K562 (cell line): ENCODE measurements around the gene AGPAT2. TPM values are rescaled to one million over a fixed set of nuclear protein-coding genes. Genes with fewer than 3 reads are reported as not detected.
A peak's percentile ranks its signal among the peaks of the same experiment; 100 is the strongest.

Source experiments
- ATAC-seq: fragments of 200-7000 bp; cut with Tn5 transposase; 3 replicates; pipeline ENCODE4 v1.9.1; 2020; ENCODE audit warnings: moderate library complexity
- BruUV-seq: library from RNA; stranded (reverse); fragments of 400-500 nt; replicated peaks from 2 replicates; lab custom pipeline; 2021; lab: Mats Ljungman, UMichigan
- CTCF ChIA-PET: fragments of 300-600 bp; formaldehyde crosslinking; extraction: SDS; loops from one replicate; lab custom pipeline; 2021; ENCODE audit warnings: low intra/inter-chr PET ratio; lab: Yijun Ruan, JAX
- POLR2A ChIA-PET: fragments of 300-600, 350-650 bp; sonication (Branson Sonifier 250); formaldehyde crosslinking; extraction: SDS; loops from one replicate; lab custom pipeline; 2021; ENCODE audit warnings: antibody characterized with exemption, inconsistent platforms; lab: Yijun Ruan, JAX
- DNase-seq, 4 experiments: peaks; one replicate each; pipeline versions ENCODE4 v3.0.0 to v3.0.0-alpha.2; 2011 to 2018; ENCODE audit warnings: low spot score in 3 of 4, mixed read lengths in 3 of 4; ENCODE audit errors: extremely low read depth in 1 of 4
- FAIRE-seq: peaks from 2 replicates; lab custom pipeline; 2011; peaks lifted over from hg19 to GRCh38; lab: Jason Lieb, UNC
- H2AFZ ChIP-seq: 2 replicates; pipeline ENCODE4 v1.6.0; 2011; ENCODE audit warnings: low read depth, low read length, control low read depth, inconsistent platforms
- H3K27ac ChIP-seq: fragments of 200-600 bp; 3 replicates; pipeline ENCODE4 v1.8.0; 2011; ENCODE audit warnings: low read depth, mild to moderate bottlenecking, control low read depth, inconsistent platforms, low read length, moderate library complexity, mixed read lengths; ENCODE audit errors: extremely low read depth
- H3K27me3 ChIP-seq, 2 experiments: fragments of 300-600 bp in 1 of 2; 2 replicates in 1 of 2; 3 replicates in 1 of 2; pipeline versions ENCODE4 v1.6.0 to v1.8.0; 2011; ENCODE audit warnings: inconsistent platforms in 2 of 2, low read length in 2 of 2, mild to moderate bottlenecking in 1 of 2, mixed read lengths in 1 of 2, moderate library complexity in 1 of 2; ENCODE audit not compliant: control insufficient read depth in 2 of 2, insufficient read depth in 2 of 2
- H3K36me3 ChIP-seq: fragments of 300-600 bp; 3 replicates; pipeline ENCODE4 v1.8.0; 2011; ENCODE audit warnings: mild to moderate bottlenecking, low read length, inconsistent platforms; ENCODE audit not compliant: control insufficient read depth, insufficient read depth
- H3K4me1 ChIP-seq, 2 experiments: fragments of 200-600 bp in 1 of 2; replicated peaks in 1 of 2; 2 replicates in 1 of 2; 3 replicates in 1 of 2; pipeline versions ENCODE4 v1.5.1 to v1.8.0; 2011; ENCODE audit warnings: inconsistent platforms in 2 of 2, low read length in 2 of 2, mild to moderate bottlenecking in 1 of 2, mixed read lengths in 1 of 2, moderate library complexity in 1 of 2; ENCODE audit not compliant: control insufficient read depth in 2 of 2, insufficient read depth in 2 of 2
- H3K4me2 ChIP-seq: 2 replicates; pipeline ENCODE4 v1.6.1; 2011; ENCODE audit warnings: low read length, control low read depth, inconsistent platforms, mixed read lengths; ENCODE audit not compliant: insufficient read depth
- H3K4me3 ChIP-seq: fragments of 200-600 bp; sonication (generic), shearing (Covaris generic); 2 replicates; pipeline ENCODE4 v1.5.1; 2016; ENCODE audit warnings: control low read depth, inconsistent platforms
- H3K79me2 ChIP-seq: fragments of 200-600 bp; 3 replicates; pipeline ENCODE4 v1.8.0; 2011; ENCODE audit warnings: low read length, inconsistent platforms; ENCODE audit not compliant: control insufficient read depth, insufficient read depth
- H3K9ac ChIP-seq, 2 experiments: 2 replicates each; pipeline versions ENCODE4 v1.6.0 to v1.6.1; 2011; ENCODE audit warnings: low read depth in 2 of 2, low read length in 2 of 2, control low read depth in 1 of 2, inconsistent platforms in 1 of 2, mild to moderate bottlenecking in 1 of 2, mixed read lengths in 1 of 2; ENCODE audit not compliant: insufficient read depth in 1 of 2
- H3K9me1 ChIP-seq: one replicate; pipeline ENCODE4 v1.6.0; 2011; ENCODE audit warnings: inconsistent platforms, mild to moderate bottlenecking, low read length, moderate library complexity; ENCODE audit not compliant: control insufficient read depth, insufficient read depth
- H3K9me3 ChIP-seq: replicated peaks from 2 replicates; pipeline ENCODE4 v1.5.1; 2011; ENCODE audit warnings: low read depth, low read length, inconsistent platforms; ENCODE audit not compliant: control insufficient read depth, insufficient read depth
- H4K20me1 ChIP-seq: replicated peaks from 2 replicates; pipeline ENCODE4 v1.6.1; 2011; ENCODE audit warnings: low read length, inconsistent platforms, mixed read lengths; ENCODE audit not compliant: control insufficient read depth, insufficient read depth
- CCNT2 ChIP-seq: IDR thresholded peaks from 2 replicates; pipeline ENCODE4 v1.6.1; 2011; ENCODE audit warnings: borderline replicate concordance, low read depth, mild to moderate bottlenecking, moderate library complexity, mixed read lengths, low read length; ENCODE audit not compliant: insufficient read length; ENCODE audit errors: extremely low read depth
- CHD2 ChIP-seq: IDR thresholded peaks from 2 replicates; pipeline ENCODE4 v1.6.1; 2011; ENCODE audit warnings: low read depth, low read length
- EGR1 ChIP-seq: fragments of 450-650 bp; conservative IDR thresholded peaks from 2 replicates; pipeline ENCODE4 v1.6.1; 2017; ENCODE audit warnings: mild to moderate bottlenecking
- ELF4 ChIP-seq: fragments of 450-650 bp; formaldehyde crosslinking; IDR thresholded peaks from 2 replicates; pipeline ENCODE4 v1.4.0; 2022; ENCODE audit warnings: missing genetic modification characterization
- FIP1L1 ChIP-seq: fragments of 200-400 bp; formaldehyde crosslinking; IDR thresholded peaks from 2 replicates; pipeline ENCODE4 v1.6.1; 2018; ENCODE audit warnings: mild to moderate bottlenecking, low read depth, low read length; ENCODE audit not compliant: poor library complexity, severe bottlenecking
- FOXA3 ChIP-seq, 2 experiments: fragments of 450-650 bp in 1 of 2; sonication (generic) in 1 of 2; formaldehyde crosslinking; IDR thresholded peaks in 1 of 2; conservative IDR thresholded peaks in 1 of 2; 2 replicates each; pipeline versions ENCODE4 v1.4.0 to v1.8.0; 2020 to 2022; ENCODE audit warnings: mild to moderate bottlenecking in 2 of 2, missing genetic modification reagents in 1 of 2
- FUS ChIP-seq: fragments of 200-400 bp; formaldehyde crosslinking; optimal IDR thresholded peaks from 2 replicates; pipeline ENCODE3; 2017; ENCODE audit warnings: low read depth, low read length
- HNRNPL ChIP-seq: fragments of 200-400 bp; formaldehyde crosslinking; IDR thresholded peaks from 2 replicates; pipeline ENCODE4 v1.6.1; 2017; ENCODE audit warnings: low read depth, mild to moderate bottlenecking, low read length
- HNRNPLL ChIP-seq: fragments of 200-400 bp; formaldehyde crosslinking; IDR thresholded peaks from 2 replicates; pipeline ENCODE4 v1.6.1; 2017; ENCODE audit warnings: low read length, low read depth, mild to moderate bottlenecking; ENCODE audit not compliant: poor library complexity, severe bottlenecking
- KDM5B ChIP-seq: fragments of 200-600 bp; sonication (generic); IDR thresholded peaks from 2 replicates; pipeline ENCODE4 v1.6.1; 2012; ENCODE audit warnings: low read depth, mild to moderate bottlenecking, moderate library complexity, low read length, control low read depth, inconsistent platforms; ENCODE audit not compliant: insufficient replicate concordance
- NCOR1 ChIP-seq: fragments of 450-650 bp; IDR thresholded peaks from 2 replicates; pipeline ENCODE4 v1.6.1; 2016; ENCODE audit warnings: mild to moderate bottlenecking, moderate library complexity
- POLR2A ChIP-seq: fragments of 450-650 bp; conservative IDR thresholded peaks from 2 replicates; pipeline ENCODE4 v1.6.1; 2016
- POLR2G ChIP-seq: fragments of 200-400 bp; formaldehyde crosslinking; IDR thresholded peaks from 2 replicates; pipeline ENCODE4 v1.6.1; 2017; ENCODE audit warnings: low read depth, mild to moderate bottlenecking, antibody characterized with exemption, low read length, moderate library complexity
- PTBP1 ChIP-seq: fragments of 200-400 bp; formaldehyde crosslinking; IDR thresholded peaks from 2 replicates; pipeline ENCODE4 v1.6.1; 2017; ENCODE audit warnings: low read depth, low read length
- RBFOX2 ChIP-seq: fragments of 200-400 bp; formaldehyde crosslinking; IDR thresholded peaks from 2 replicates; pipeline ENCODE4 v1.6.1; 2017; ENCODE audit warnings: low read depth, mild to moderate bottlenecking, low read length, moderate library complexity
- RBM14 ChIP-seq: fragments of 200-400 bp; formaldehyde crosslinking; IDR thresholded peaks from 2 replicates; pipeline ENCODE4 v1.6.1; 2018; ENCODE audit warnings: low read depth, mild to moderate bottlenecking, low read length, moderate library complexity, borderline replicate concordance; ENCODE audit not compliant: insufficient read depth
- RBM22 ChIP-seq: fragments of 200-400 bp; formaldehyde crosslinking; IDR thresholded peaks from 2 replicates; pipeline ENCODE4 v1.6.1; 2018; ENCODE audit warnings: low read length, low read depth; ENCODE audit not compliant: poor library complexity, severe bottlenecking
- SMAD1 ChIP-seq: fragments of 150-350 bp; IDR thresholded peaks from 2 replicates; pipeline ENCODE4 v1.6.1; 2014; ENCODE audit warnings: low read length, low read depth; ENCODE audit not compliant: partially characterized antibody
- SUPT5H ChIP-seq: fragments of 450-650 bp; IDR thresholded peaks from 2 replicates; pipeline ENCODE4 v1.6.1; 2016
- TAF15 ChIP-seq: fragments of 200-400 bp; formaldehyde crosslinking; IDR thresholded peaks from 2 replicates; pipeline ENCODE4 v1.6.1; 2017; ENCODE audit warnings: mild to moderate bottlenecking, low read depth, low read length, moderate library complexity
- TGIF2 ChIP-seq: sonication (generic); formaldehyde crosslinking; IDR thresholded peaks from 2 replicates; pipeline ENCODE4 v1.8.1; 2022; ENCODE audit warnings: mild to moderate bottlenecking, missing genetic modification reagents, moderate library complexity
- U2AF2 ChIP-seq: fragments of 200-400 bp; formaldehyde crosslinking; optimal IDR thresholded peaks from 2 replicates; pipeline ENCODE3; 2017; ENCODE audit warnings: low read depth, mild to moderate bottlenecking, low read length
- ZBTB7A ChIP-seq: IDR thresholded peaks from 2 replicates; pipeline ENCODE4 v1.6.1; 2011; ENCODE audit warnings: low read depth, mild to moderate bottlenecking, low read length, moderate library complexity, borderline replicate concordance; ENCODE audit not compliant: control insufficient read depth
- WGBS: fragments of 100-300 bp; shearing (Covaris generic); methylation state at CpG from one replicate; pipeline ENCODE4 v1.1.6; 2016; ENCODE audit warnings: low coverage, mixed read lengths; ENCODE audit not compliant: insufficient coverage; ENCODE audit errors: missing lambda C conversion rate; 5-methylcytosine and 5-hydroxymethylcytosine counted together
- in situ Hi-C: fragments of 300-500 bp; cut with MboI; formaldehyde crosslinking; loops from 4 replicates; pipeline ENCODE4 v1.15.0; 2018; ENCODE audit warnings: inconsistent platforms, mixed read lengths
- intact Hi-C: fragments of 100-400 bp; cut with micrococcal nuclease; formaldehyde crosslinking; loops from 2 replicates; pipeline ENCODE4 v1.14.2; 2022
- polyA plus RNA-seq, 8 experiments: library from polyadenylated mRNA; depleted of rRNA in 4 of 8; stranded (reverse) in 5 of 8; unstranded in 3 of 8; fragments of >200 nt; fragmentation: Nextera tagmentation in 2 of 8; fragmentation: Illumina TruSeq in 1 of 8; extraction: Ambion mirVana in 2 of 8; extraction: Trizol in 1 of 8; gene quantifications; 2 replicates each; pipeline versions ENCODE4 v1.2.1 to v1.2.3, GENCODE V29; 2011 to 2014; ENCODE audit warnings: inconsistent platforms in 1 of 8, missing spikeins in 1 of 8
- total RNA-seq, 7 experiments: library from RNA; depleted of rRNA in 6 of 7; stranded (reverse); fragments of >200 nt in 6 of 7; fragmentation: Illumina TruSeq in 2 of 7; extraction: Trizol in 2 of 7; gene quantifications; 2 replicates each; pipeline versions ENCODE4 v1.2.1 to v1.2.3, GENCODE V29; 2011 to 2021; ENCODE audit warnings: low replicate concordance in 1 of 7

Gene AGPAT2
- total and polyA plus RNA-seq, 9 of the 15 experiments (the other 6 are each of a cell fraction or from before 2014, with no cell fraction given), result 0.13 to 54.5 (median 23.9) TPM

- Histone ChIP-seq H3K4me1 (peaks cover 7 to 96% of the 10 kb centered on the region in 2 experiments), H4K20me1 (peaks cover 66% of the 10 kb centered on the region), H3K9me3 (0 out of 2 replicates have a peak, but pooled peaks cover 3% of the 10 kb centered on the region), H2AFZ (no peak overlapping the region), H3K9me1 (peaks cover 2% of the 10 kb centered on the region), H3K27ac (0 out of 3 replicates have a peak overlapping the region, but pooled peaks have one; percentile 15), H3K9ac (peak overlapping the region in 1 of 2 experiments; percentile 89; a peak in 2 of 4 replicates), H3K4me3 (no peak overlapping the region), H3K79me2 (peaks cover 57% of the 10 kb centered on the region), H3K4me2 (peak overlapping the region; percentile 18; the same call in 1 of the 2 replicates), H3K27me3 (no peaks in the 10 kb centered on the region), H3K36me3 (peaks cover 89% of the 10 kb centered on the region; the same call in 2 of the 3 replicates)
- 87% methylated on average over 26 of the region's 40 CpGs for WGBS
- ChIA-PET CTCF (no interaction called here), POLR2A (interaction anchor here (0.7 kb wide), 1 partner anchor 54 kb away, joined by 4 read pairs; no protein-coding TSS in a partner anchor)
- no peak for ATAC-seq
- intact Hi-C loops, result no loop called here
- no peak for FAIRE-seq
- DNase-seq, result peak in 2 of 4 experiments; percentile 35 to 46
- no TSS peak for BruUV-seq
- in situ Hi-C loops, result no loop called here
- TF ChIP-seq RBM14 (peak; percentile 77; the same call in 1 of the 2 replicates), SUPT5H (peak; percentile 32), POLR2G (peak; percentile 85), KDM5B (peak; percentile 28), HNRNPLL (peak; percentile 17), TGIF2 (CRISPR knock-in tag) (peak; percentile 56; the same call in 1 of the 2 replicates), NCOR1 (0 out of 2 replicates have a peak, but pooled peaks have one; percentile 3), FOXA3 (CRISPR knock-in tag; conservative IDR thresholded peaks at IDR 0.05 in 1 of 2, IDR thresholded peaks at IDR 0.05 in 1 of 2) (no peak), RBFOX2 (peak; percentile 80), ZBTB7A (peak; percentile 75; the same call in 1 of the 2 replicates), PTBP1 (peak; percentile 17), SMAD1 (peak; percentile 18), EGR1 (peak; percentile 10), FUS (peak; percentile 79), CHD2 (no peak), U2AF2 (no peak), POLR2A (peak; percentile 38), CCNT2 (peak; percentile 6), HNRNPL (peak; percentile 48), RBM22 (peak; percentile 92), TAF15 (peak; percentile 38; the same call in 1 of the 2 replicates), ELF4 (CRISPR knock-in tag) (no peak), FIP1L1 (peak; percentile 84)
Observed at GRCh38 chr9:136667940-136668760, 19.1 kb downstream of the AGPAT2 start.
